ENCODE data around the gene GPR158.

DNA sequence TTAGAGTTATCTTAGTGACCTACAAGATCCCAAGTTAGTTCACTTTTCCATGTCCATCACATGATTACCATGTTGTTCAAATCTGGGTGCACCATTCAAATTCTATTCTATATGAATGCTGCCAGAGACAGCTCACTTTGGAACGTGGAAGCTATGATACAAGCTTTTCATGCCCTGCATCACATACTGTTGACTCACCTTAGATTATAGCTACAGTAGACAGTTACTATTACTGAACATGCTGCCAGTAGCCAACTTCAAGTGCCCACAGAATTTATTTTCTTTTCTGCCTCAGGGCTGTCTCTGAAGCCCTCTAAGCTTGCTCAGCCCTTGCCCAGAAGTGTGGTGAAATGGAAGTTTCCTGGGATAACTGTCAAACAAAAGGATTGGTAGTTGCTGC, 231.1 kb downstream of the GPR158 start:
- TF ChIP-seq TAF1 (IDR thresholded peaks at IDR 0.05; ENCODE audit: low read depth, low read length), result no peak
- TF ChIP-seq JUN (IDR thresholded peaks at IDR 0.05; ENCODE audit: low read depth, low read length), result no peak
- TF ChIP-seq, protein P1, sequence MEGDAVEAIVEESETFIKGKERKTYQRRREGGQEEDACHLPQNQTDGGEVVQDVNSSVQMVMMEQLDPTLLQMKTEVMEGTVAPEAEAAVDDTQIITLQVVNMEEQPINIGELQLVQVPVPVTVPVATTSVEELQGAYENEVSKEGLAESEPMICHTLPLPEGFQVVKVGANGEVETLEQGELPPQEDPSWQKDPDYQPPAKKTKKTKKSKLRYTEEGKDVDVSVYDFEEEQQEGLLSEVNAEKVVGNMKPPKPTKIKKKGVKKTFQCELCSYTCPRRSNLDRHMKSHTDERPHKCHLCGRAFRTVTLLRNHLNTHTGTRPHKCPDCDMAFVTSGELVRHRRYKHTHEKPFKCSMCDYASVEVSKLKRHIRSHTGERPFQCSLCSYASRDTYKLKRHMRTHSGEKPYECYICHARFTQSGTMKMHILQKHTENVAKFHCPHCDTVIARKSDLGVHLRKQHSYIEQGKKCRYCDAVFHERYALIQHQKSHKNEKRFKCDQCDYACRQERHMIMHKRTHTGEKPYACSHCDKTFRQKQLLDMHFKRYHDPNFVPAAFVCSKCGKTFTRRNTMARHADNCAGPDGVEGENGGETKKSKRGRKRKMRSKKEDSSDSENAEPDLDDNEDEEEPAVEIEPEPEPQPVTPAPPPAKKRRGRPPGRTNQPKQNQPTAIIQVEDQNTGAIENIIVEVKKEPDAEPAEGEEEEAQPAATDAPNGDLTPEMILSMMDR (IDR thresholded peaks at IDR 0.05; ENCODE audit: control extremely low read depth in 1 of 3, insufficient read depth in 1 of 3, low read depth in 1 of 3, low read length in 3 of 3), result no peak
- no peak for TF ChIP-seq SIX5 (IDR thresholded peaks at IDR 0.05; ENCODE audit: low read depth, low read length)
- no peak for TF ChIP-seq CHD1 (IDR thresholded peaks at IDR 0.05; ENCODE audit: low read depth, low read length)
- TF ChIP-seq, protein P2, sequence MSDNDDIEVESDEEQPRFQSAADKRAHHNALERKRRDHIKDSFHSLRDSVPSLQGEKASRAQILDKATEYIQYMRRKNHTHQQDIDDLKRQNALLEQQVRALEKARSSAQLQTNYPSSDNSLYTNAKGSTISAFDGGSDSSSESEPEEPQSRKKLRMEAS (IDR thresholded peaks at IDR 0.05), result no peak
- no peak for TF ChIP-seq POLR2AphosphoS5 (IDR thresholded peaks at IDR 0.05; ENCODE audit: low read depth, low read length)
- no peak for TF ChIP-seq SIRT6 (IDR thresholded peaks at IDR 0.05; ENCODE audit: low read length)
- TF ChIP-seq KDM5A (IDR thresholded peaks at IDR 0.05; ENCODE audit: low read length), result no peak
- no peak for TF ChIP-seq EGR1 (IDR thresholded peaks at IDR 0.05; ENCODE audit: borderline replicate concordance, low read depth, low read length)
- no peak for TF ChIP-seq EP300 (IDR thresholded peaks at IDR 0.05; ENCODE audit: borderline replicate concordance in 1 of 2, low read depth in 2 of 2, low read length in 2 of 2)
- no peak for TF ChIP-seq RFX5 (IDR thresholded peaks at IDR 0.05; ENCODE audit: borderline replicate concordance, low read depth, low read length)
- TF ChIP-seq KDM4A (IDR thresholded peaks at IDR 0.05; ENCODE audit: low read depth, low read length, severe bottlenecking), result no peak
- TF ChIP-seq POLR2A (IDR thresholded peaks at IDR 0.05; ENCODE audit: control extremely low read depth in 1 of 2, low read depth in 2 of 2, low read length in 2 of 2), result no peak
